ENCODE data around the gene FERMT3.

GRCh38 chr11:64203421-64204079 lies 3.0 kb upstream of the FERMT3 start:
- no peak for TF ChIP-seq CTCF (IDR thresholded peaks at IDR 0.05)
- TF ChIP-seq GABPA (IDR thresholded peaks at IDR 0.05; ENCODE audit: low read depth): no peak
- no peak for TF ChIP-seq MAX (IDR thresholded peaks at IDR 0.05; ENCODE audit: low read depth)
- TF ChIP-seq EP300 (IDR thresholded peaks at IDR 0.05; ENCODE audit: borderline replicate concordance in 1 of 2, low read depth in 1 of 2, low read length in 1 of 2): no peak
- TF ChIP-seq REST (IDR thresholded peaks at IDR 0.05; ENCODE audit: low read depth, low read length): no peak
- TF ChIP-seq TCF12 (IDR thresholded peaks at IDR 0.05): no peak
- TF ChIP-seq POLR2AphosphoS5 (IDR thresholded peaks at IDR 0.05; ENCODE audit: low read depth, low read length): no peak
- no peak for TF ChIP-seq JUND (IDR thresholded peaks at IDR 0.05)
- no peak for TF ChIP-seq FOXM1 (IDR thresholded peaks at IDR 0.05; ENCODE audit: low read depth)
- no peak for TF ChIP-seq RXRA (IDR thresholded peaks at IDR 0.05; ENCODE audit: borderline replicate concordance, low read depth)
- no peak for TF ChIP-seq PBX3 (IDR thresholded peaks at IDR 0.05)
- no peak for TF ChIP-seq SMC3 (IDR thresholded peaks at IDR 0.05; ENCODE audit: low read depth, low read length)
- TF ChIP-seq RFX5 (IDR thresholded peaks at IDR 0.05; ENCODE audit: low read length): no peak

Measured in SK-N-SH (cell line).